RKO (cell line): ENCODE results near the gene TMIGD2.
A peak's percentile ranks its signal among the peaks of the same experiment; 100 is the strongest.

Experiments used
- DNase-seq: peaks from one replicate; pipeline ENCODE4 v3.0.0-alpha.2; 2016; ENCODE audit warnings: low spot score

Gene TMIGD2

GRCh38 chr19:4326837-4327251 is 24.7 kb upstream of the TMIGD2 start:
- DNase-seq, result no peak

- no peak for DNase-seq
These were observed 24.1 kb upstream of the TMIGD2 start for GRCh38 chr19:4326215-4326836.

GRCh38 chr19:4324228-4324627 is 22.0 kb upstream of the TMIGD2 start:
- no peak for DNase-seq

DNA sequence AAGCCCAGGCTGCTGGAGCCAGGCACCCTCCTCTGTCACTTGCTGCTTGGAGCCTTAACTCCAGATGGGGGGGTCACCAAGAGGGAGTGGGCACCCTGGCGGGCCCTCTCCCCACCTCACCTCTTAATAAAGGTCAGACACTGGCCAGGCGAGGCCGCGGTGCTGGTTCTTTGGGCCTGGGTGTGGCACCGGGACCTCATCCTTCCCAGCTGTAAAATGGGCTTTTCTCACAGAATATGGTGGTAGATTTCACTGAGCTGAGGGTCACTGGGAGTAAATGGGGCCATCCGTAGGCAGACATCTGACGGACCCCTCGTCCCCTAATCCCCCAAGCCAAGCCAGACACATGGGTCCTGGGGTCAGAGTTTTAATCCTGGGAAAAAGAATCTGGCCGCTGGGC is 21.5 kb upstream of the TMIGD2 start:
- DNase-seq, result no peak

GRCh38 chr19:4322942-4323665 is 20.9 kb upstream of the TMIGD2 start:
- DNase-seq, result no peak

DNA sequence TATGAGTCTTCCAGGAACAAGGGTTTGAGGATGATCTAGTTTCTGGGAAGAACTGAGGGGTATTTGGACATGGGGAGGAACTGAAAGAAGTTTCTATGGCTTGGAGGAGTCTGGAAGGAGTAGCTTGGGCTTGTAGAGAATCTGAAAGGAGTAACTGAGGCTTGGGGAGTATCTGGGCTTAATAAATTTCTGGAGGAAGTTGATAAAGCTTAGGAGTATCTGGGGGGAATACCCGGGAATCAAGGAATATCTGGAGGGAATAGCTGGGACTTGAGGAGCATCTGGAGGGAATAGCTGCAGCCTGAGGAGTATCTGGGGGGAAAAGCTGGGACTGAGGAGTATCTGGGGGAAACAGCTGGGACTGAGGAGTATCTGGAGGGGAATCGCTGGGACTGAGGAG is 18.2 kb upstream of the TMIGD2 start:
- no peak for DNase-seq

DNA sequence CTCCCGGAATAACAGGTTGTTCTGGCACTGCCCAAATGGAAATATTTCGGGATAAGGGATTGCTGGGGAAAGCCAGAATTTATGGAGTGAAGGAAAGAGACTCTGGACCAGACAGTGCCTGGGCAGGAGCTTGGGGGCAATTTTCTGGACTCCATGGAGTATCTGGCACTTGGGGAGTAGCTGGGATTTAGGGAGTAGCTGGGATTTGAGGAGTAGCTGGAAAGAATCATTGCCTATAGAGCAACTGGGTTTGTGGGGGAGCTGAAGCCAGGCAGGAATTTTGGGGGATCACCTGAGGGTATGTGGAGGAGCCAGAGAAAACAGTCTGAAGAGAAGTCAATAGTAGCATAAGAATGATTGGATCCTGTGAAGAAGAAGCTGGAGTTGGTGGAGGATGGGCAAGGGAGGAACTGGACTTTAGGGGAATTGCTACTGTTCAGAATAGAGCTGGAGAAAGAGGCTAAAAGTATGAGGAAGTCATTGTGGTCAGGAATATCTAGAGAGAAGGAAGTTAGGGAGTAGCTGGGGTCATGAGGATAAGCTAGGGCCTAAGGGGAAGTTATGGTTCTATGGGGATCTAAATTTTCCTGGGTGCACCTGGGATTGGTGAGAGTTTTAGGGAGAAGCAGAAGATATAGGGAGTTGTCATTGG is 17.0 kb upstream of the TMIGD2 start:
- no peak for DNase-seq

DNA sequence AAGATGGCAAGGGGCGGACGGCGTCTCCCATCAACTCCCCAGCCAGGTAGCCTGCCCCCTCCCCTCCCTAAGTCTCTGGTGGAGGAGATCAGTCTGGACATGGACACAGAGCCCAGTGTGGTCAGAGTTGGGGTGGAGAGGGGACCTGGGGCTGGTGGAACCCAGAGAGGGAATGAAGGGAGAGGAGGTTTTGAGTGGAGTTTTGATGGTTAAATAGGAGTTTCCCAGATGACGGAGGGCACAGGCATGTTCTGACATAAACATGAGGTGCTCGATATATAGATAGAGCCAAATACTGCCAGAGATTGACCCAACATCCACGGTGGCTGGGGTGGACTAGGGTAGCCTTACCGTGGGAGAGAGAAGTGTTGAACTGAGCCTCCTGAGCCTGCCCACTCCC is 16.3 kb upstream of the TMIGD2 start:
- DNase-seq, result no peak

DNA sequence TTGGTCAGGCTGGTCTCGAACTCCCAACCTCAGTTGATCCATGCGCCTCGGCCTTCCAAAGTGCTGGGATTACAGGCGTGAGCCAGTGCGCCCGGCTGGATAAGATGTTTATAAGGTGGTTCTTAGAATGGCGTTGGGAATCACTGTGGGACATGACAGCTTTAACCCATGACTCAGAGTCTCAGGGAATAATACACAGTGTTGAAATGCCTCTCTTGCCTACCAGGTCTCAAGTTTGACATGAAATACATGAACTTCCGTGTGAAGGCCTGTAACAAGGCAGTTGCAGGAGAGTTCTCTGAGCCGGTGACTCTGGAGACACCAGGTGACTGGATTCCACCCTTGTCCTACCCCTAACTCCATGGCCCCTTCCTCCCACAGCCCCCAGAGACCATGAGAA is 14.8 kb upstream of the TMIGD2 start:
- DNase-seq, result no peak

- DNase-seq, result no peak
These were observed 11.8 kb upstream of the TMIGD2 start for GRCh38 chr19:4313847-4314490.

- peak; percentile 21 for DNase-seq
These were observed 8.3 kb upstream of the TMIGD2 start for GRCh38 chr19:4310247-4311121.

- no peak for DNase-seq
These were observed 3.5 kb upstream of the TMIGD2 start for GRCh38 chr19:4305659-4306058.

GRCh38 chr19:4305257-4305612 is 3.0 kb upstream of the TMIGD2 start:
- DNase-seq, result no peak

DNA sequence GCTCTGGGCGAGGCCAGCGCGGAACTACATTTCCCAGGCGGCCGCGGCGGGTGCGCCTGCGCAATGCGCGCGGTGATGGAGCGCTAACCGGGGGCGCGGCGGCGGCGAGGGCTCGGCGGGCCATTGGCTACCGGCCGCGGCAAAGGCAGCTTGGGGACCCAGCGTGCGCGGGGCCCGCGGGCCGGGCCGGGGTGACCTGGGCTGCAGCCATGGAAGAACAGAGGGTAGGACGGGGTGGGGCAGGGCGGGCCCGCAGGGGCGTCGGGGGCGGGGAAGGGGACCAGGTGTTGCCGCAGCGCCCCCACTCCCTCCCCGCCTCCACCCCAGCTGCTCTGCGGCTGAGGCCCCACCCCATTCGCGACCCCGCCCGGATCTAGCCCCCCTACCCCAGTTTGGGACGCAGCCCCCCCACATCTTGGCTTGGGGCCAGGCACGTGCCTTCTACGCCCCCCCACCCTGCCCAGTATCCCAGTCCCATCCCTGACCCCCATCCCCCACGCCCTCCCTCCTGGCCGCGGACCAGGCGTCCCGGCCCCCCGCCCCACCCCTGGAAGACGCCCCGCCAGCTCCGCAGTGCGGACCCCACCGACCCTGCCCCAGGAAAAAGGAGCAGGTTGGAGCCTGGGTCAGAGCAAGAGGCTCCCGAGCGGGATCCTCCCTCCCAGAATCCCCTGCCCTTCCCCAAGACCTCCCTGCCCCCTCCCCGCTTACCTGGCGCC is 2.5 kb upstream of the TMIGD2 start, which contains the start of gene FSD1:
FSD1 (plus strand) TSS at position 61 of the 719 bp plus-strand sequence; CDS start at position 210, 149 bp downstream.
- no peak for DNase-seq

DNA sequence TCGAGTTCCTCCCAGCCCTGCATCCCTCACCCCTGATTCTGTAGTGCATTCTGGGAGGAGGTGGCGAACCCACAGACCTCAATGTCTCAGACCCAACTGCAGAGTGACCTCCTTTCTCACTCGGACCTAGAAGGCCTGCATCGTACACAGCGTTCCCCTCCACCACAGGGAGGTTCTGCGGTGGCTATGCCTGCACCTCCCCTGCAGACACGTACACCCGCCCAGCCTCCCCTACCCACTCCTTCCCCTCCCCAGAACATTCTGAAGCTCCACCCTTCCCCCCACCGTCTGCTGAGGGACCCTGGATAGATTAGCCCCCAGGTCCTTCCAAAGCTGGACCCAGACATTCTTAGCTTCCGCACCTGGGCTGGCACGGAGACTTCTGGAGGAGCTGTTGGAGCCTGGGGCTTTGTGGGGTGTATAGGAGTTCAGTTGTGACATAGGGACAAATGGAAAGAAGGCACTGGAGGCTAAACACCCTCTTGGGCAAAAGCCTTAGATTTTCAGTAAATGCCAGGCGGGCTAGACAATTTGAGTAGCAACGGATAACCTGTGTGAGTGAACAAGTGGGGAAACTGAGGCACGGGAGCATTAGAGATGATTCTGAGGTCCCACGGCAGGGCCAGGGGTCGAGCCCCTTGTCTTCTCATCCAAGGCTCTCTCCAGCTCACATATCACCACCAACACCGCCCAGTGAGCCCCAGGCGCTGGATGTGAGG is 1.8 kb upstream of the TMIGD2 start:
- no peak for DNase-seq

DNA sequence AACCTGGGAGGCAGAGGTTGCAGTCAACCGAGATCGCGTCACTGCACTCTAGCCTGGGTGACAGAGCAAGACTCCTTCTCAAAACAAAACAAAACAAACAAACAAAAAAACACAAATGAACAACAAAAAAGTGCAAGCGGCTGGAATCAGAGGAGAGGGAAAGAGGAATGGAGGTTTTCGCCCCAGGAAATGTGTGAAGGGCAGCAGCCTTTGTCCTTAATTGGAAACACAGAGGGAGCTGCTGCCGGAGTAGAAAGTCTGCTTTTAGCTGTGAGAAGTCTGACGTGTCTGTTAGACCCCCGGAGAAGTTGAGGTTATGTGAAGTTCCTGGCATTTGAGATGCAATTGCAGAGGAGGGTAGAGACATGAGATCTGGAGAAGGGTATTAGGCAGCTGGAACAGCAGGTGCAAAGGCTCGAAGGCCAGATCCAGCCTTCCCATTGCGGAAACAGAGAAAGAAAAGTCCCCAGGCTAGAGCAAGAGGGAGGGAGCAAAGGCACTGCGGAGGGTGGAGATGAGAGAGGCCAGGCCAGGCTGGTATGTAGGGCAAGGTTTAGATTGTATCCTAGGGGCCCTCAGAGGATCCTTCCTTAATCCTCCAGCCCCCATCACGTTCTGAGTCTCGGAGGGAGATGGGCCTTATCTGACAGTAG is 473 bp downstream of the TMIGD2 start:
- no peak for DNase-seq

DNA sequence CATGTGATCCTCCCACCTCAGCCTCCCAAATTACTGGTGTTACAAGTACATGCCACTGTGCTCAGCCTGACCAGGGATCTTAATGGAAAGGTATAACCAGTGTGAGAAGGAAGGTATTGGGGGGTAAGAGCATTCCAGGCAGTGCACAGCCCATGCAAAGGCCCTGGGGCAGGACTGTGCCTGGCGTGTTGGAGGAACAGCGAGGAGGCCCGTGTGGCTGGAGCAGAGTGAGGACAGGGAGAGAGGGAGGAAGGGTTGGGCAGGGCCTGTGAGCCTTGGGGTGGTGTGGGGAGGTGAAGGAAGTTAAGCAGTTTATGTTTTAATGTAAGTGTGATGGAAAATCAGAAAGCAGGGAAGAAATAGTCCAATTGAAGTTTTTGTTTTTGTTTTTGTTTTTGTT is 1.6 kb downstream of the TMIGD2 start:
- no peak for DNase-seq

DNA sequence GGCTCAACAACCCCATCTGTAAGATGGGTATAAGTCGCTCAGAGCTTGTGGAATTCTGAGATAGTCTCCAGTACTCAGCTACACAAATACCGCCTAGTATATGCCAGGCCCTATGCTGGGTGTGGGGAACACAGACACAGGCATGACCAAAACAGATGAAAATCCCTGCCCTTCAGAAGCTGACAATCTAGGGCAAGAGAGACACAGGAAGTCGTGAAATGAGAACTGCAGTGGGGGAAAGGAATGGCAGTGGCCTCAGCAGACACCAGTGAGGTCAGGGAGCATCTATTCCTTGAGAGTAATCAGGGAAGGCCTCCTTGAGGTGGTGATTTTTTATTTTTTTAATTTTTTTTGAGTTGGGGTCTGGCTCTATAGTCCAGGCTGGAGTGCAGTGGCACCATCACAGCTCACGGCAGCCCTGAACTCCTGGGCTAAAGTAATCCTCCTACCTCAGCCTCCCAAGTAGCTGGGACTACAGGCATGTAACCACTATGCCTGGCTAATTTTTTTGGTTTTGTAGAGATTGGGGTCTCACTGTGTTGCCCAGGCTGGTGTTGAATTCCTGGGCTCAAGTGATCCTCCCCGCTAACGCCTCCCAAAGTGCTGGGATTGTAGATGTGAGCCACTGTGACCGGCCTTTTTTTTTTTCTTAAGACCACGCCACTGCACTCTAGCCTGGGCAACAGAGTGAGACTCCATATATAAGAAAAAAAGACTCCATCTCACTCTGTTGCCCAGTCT is 3.2 kb downstream of the TMIGD2 start:
- DNase-seq, result no peak
